Measurements from ENCODE around the gene PSTPIP2.
"Not testable (repeated sequence)": the region's sequence is repeated elsewhere in the genome, so short reads cannot be mapped to it uniquely, and the experiment has no call there.

Gene PSTPIP2

DNA sequence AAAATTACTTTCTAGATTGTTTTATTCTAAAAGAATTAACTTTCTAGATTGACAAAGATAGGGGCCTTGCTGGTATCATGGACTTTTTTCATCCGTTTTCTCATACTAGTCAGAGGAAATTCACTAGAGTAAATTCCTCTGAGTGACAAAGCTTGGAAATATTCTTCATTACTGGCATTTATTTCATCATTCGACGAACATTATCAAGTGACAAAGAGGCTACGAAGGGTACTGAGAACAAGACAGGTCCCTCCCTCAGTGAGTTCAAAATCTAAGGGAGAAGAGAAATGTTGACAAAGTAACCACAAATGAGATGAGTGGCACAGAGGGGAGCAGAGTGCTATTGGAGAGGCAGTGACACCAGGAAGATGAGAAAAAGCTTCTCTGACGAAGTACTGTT lies 109.2 kb downstream of the PSTPIP2 start:
- FAIRE-seq (peak; percentile 68), DNase-seq (ENCODE audit: insufficient read length, low spot score) (peak; percentile 12)
- TF ChIP-seq POLR2A (IDR thresholded peaks at IDR 0.05; ENCODE audit: low read depth, low read length) = no peak

DNA sequence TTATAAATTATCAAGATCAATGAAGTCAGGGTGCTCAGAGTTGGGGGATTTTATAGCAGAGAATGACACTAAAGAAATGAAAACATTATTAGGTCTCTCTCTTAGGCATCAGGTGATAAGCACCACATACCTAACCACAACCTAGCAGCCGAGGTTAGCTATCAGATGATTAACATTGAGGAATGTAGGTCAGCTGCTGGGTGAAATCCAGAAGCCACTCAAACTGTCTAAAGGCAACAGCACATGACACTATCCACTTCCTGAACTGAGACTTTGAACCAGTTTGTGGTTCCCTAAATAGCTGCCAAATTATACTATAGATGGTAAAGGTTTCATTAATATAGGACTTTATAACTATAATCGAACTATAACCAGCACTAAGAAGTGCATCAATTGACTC lies 109.6 kb downstream of the PSTPIP2 start:
- DNase-seq (ENCODE audit: insufficient read length, low spot score) (no peak), FAIRE-seq (peak; percentile 57)
- no peak for TF ChIP-seq POLR2A (IDR thresholded peaks at IDR 0.05; ENCODE audit: low read depth, low read length)

DNA sequence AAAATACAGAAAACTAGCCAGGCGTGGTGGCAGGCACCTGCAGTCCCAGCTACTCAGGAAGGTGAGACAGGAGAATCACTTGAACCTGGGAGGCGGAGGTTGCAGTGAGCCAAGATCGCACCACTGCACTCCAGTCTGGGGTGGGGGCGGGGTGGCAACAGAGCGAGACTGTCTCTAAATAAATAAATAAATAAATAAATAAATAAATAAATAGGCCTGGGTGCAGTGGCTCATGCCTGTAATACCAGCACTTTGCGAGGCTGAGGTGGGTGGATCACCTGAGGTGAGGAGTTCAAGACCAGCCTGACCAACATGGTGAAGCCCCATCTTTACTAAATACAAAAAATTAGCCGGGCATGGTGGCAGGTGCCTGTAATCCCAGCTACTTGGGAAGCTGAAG lies 112.6 kb downstream of the PSTPIP2 start:
- FAIRE-seq; DNase-seq (ENCODE audit: insufficient read length, low spot score): not testable (repeated sequence)

DNA sequence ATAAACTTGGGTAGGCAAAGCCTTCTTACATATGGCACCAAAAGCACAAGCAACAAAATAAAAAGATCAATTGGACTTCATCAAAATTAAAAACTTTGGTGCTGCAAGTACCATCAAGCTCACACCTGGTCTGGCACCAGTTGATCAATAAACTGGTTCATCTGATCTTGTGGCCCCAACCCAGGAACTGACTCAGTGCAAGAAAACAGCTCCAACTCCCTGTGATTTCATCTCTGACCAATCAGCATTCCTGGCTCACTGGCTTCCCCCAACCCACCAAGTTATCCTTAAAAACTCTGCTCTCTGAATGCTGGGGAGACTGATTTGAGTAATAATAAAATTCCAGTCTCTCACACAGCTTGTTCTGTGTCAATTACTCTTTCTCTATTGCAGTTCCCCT lies 113.3 kb downstream of the PSTPIP2 start:
- FAIRE-seq = no peak
- no peak for DNase-seq (ENCODE audit: insufficient read length, low spot score)
- TF ChIP-seq POLR2A (IDR thresholded peaks at IDR 0.05; ENCODE audit: low read depth, low read length) = no peak

DNA sequence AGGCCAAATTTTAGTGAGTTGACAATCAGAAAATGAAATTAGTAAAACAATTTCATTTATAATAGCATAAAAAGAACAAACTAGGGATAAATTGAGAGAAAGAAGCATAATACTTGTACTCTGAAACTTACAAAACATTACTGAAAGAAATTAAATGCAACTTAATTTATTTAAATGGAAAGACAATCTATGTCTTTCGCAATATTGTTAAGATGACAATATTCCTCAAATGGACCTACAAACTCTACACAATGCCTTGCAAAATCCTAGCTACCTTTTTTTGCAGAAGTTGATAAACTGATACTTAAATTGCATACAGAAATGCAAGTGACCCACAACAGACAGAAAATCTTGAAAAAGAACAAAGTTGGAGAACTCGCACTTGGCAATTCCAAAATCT lies 114.0 kb downstream of the PSTPIP2 start:
- DNase-seq (ENCODE audit: insufficient read length, low spot score) (no peak), FAIRE-seq (no peak)
- no peak for TF ChIP-seq POLR2A (IDR thresholded peaks at IDR 0.05; ENCODE audit: low read depth, low read length)

DNA sequence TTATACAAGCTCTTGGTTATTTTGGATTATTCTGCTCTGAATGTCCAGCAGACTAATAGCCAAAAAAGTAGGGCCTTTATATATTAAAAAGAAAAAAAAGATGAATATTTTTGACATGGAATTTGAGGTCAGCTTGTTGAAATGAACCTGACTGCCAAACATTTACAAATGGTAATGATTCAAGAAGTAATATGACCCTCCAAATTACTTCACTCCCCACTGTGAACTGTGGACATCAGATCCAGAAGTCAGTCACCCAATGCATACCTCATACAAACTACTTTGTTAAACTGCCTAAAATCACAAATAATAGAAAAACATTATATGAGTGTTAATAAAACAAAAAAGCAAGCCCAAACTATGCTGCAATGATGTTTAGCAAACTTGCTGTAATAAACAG lies 115.0 kb downstream of the PSTPIP2 start:
- no peak for TF ChIP-seq POLR2A (IDR thresholded peaks at IDR 0.05; ENCODE audit: low read depth, low read length)
- no peak for FAIRE-seq
- DNase-seq (ENCODE audit: insufficient read length, low spot score) = no peak

DNA sequence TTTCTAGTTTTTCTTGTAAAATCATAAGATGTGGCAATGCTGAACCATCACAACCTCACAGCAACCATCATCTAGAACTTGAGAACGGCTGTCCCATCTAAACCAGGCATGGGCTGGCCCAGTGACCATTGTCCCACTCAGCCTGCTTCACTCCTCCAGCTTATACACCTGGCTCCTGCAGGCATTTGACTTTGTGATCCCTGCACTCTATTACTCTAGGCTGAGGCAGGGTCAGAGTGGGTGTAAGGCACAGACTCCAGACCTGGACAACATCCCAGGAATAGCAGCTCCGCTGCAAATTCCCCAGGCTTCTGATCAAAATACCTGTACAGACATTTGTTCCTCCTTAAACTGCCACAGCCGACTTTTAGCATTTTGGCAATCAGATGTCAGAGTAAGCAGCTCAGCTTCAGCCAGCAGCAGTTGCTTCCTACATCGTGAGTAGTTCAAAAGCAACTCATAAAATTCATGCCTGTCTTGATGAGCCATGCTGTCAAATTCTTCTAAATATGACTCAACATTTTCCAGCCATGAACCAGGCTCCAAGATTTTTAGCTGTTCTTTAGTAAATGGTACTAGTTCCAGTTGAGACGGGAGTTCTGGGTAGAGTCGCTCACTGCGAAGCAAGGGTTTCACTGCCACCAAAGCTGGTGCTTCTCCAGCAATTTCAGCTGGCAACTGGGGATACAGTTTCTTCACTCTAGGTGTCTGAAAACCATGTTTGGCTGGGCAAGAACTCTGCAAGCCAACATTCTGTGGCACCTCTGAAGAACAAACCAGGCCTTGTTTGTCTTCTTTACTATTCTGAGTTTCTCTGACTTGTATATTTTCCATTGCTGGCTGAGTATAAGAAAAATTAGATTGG lies 117.8 kb downstream of the PSTPIP2 start:
- DNase-seq (ENCODE audit: insufficient read length, low spot score) (peak; percentile 31), FAIRE-seq (peak; percentile 78)
- TF ChIP-seq POLR2A (IDR thresholded peaks at IDR 0.05; ENCODE audit: low read depth, low read length) = no peak

DNA sequence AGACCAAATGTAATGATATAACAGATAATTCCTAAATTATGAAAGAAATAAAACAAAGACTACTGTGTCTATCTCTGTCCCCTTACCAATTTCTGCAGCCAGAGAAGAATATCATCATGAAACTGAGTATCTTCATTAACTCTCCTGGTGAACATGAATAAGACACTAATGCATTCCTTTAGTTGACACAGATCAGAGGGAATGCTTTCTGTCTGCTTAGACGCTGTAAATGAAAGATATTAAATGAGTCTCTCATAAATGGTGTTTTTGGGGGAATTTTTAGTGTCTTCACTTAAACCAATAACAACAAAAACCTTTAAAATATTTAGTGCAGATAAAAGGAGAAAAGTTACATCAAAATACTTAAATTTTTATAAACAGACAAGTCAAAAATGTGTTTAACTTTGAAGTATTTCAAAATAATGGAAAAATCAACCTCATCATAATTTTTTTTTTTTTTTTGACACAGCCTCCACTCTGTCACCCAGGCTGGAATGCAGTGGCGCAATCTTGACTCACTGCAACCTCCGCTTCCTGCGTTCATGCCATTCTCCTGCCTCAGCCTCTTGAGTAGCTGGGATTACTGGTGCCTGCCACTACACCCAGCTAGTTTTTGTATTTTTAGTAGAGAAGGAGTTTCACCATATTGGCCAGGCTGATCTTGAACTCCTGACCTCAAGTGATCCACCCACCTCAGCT lies 120.9 kb downstream of the PSTPIP2 start:
- DNase-seq (ENCODE audit: insufficient read length, low spot score) = no peak

DNA sequence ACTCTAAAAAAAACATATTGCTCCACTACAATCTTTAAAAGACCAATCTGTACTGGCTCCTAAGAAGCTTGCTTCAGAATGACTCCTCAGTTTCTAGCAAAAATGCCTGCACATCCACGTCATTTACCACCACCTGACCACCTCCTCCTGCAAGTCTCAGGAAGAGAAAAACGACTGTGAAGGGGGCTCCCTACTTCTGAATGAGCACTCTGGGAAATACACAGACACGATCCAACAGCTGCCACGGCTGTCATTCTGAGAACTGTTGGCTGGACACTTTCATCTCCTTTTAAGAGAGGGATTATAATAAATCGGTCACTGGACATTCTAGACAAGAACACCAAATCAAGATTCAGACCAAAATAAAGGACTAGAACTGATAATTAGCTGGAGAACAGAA lies 126.4 kb downstream of the PSTPIP2 start:
- DNase-seq (ENCODE audit: insufficient read length, low spot score) (no peak), FAIRE-seq (no peak)
- TF ChIP-seq POLR2A (IDR thresholded peaks at IDR 0.05; ENCODE audit: low read depth, low read length) = no peak

More for the DNA sequence above, 120.9 kb downstream of the PSTPIP2 start:
- FAIRE-seq = no peak
- TF ChIP-seq POLR2A (IDR thresholded peaks at IDR 0.05; ENCODE audit: low read depth, low read length) = no peak

DNA sequence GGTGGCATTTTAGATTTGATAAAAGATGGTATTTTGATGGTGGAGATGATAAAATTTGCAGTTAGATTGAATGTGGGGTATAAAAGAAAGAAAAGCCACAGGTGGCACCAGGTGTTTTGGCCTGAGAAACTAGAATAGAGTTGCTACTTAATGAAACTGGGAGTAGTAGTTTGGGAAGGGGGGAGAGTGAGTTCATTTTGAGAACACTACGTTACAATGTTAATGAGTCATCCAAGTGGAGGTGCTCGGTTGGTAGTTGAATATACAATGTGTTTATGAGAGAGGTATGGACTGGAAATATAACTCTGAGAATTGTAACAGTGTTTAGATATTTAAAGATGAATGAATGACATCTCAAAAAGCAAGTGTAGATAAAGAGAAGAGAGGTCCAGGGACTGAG lies 131.3 kb downstream of the PSTPIP2 start:
- no peak for TF ChIP-seq POLR2A (IDR thresholded peaks at IDR 0.05; ENCODE audit: low read depth, low read length)
- FAIRE-seq (no peak), DNase-seq (ENCODE audit: insufficient read length, low spot score) (no peak)

DNA sequence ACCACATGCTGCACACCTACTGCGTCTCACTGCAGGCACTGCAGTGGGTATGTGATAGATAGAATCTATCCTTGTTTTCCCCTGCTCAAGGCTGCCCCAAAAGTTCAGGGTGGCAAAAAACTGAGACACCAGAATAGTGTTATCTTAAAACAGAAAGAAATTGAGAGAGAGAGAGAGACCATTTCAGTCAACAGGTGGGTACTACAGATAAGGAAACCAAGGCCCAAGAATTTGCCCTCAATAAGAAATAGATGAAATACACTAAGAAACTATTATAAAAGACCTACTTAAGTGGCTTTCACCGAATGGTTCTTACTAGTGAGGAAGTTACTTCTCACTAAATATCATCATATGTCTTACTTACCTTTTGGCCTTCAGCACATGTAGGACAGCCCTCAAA lies 132.8 kb downstream of the PSTPIP2 start:
- no peak for DNase-seq (ENCODE audit: insufficient read length, low spot score)
- TF ChIP-seq POLR2A (IDR thresholded peaks at IDR 0.05; ENCODE audit: low read depth, low read length) = no peak
- no peak for FAIRE-seq

DNA sequence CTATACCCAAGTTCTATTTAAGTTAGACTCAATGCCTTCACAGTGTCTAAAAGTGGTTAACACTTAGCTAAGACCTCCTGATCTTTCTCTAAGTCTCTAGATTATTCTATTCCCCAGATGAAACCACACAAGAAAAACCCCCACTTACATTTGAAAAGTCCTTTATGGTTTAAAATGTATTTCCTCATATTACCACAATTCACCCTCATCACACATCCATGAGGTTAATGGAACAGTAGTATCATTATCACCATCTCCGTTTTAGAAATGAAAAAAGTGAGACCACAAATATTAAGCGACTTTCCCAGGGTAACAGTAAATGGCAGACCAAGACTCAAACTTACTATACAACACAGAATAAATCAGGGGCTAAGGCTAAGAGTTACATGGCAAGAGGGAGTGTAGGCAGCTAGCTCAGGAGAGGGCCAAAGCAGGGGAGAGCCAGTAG lies 133.5 kb downstream of the PSTPIP2 start:
- FAIRE-seq (no peak), DNase-seq (ENCODE audit: insufficient read length, low spot score) (no peak)
- no peak for TF ChIP-seq POLR2A (IDR thresholded peaks at IDR 0.05; ENCODE audit: low read depth, low read length)

DNA sequence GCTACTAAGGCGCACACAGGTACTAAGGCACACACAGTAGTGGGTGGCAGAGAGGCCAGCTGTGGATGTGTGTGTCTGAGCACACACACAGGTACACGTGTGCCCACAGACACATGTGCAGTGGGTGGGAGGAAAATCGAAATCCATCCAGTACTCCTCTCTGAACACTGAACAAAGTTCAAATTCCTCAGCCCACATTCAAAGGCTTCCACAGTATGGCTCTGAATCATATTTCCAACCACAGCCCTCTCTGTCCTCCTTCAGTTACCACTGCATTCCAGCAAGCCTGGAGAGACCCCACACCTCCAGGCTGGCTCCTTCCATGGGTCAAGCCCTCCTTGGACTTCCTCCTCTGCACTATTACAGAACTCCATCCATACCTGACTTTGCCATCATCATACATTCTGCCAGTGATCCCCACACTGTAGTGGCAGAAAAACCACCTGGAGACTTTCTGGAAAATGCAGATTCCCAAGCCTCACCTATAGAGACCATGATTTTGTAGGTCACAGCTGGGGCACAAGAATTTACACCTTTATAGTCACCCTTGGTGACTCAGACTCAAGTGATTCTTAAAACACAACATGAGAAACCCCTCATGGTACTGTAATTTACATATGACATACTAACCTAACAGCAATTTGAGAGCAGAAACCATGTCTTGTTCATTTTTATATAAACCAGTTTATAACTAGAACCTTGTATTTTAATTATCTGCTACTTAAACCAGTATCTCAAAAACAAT lies 136.3 kb downstream of the PSTPIP2 start:
- FAIRE-seq (no peak), DNase-seq (ENCODE audit: insufficient read length, low spot score) (no peak)
- no peak for TF ChIP-seq POLR2A (IDR thresholded peaks at IDR 0.05; ENCODE audit: low read depth, low read length)
